IPS-15b (cell line): ENCODE results near the gene ROPN1L.

Experiments
- H3K27me3 ChIP-seq: one replicate; pipeline ENCODE4 v1.6.1; 2013; ENCODE audit warnings: low read length; ENCODE audit not compliant: control insufficient read depth, insufficient read depth
- H3K36me3 ChIP-seq: one replicate; pipeline ENCODE4 v1.6.1; 2013; ENCODE audit warnings: low read length; ENCODE audit not compliant: control insufficient read depth, insufficient read depth
- H3K4me1 ChIP-seq: one replicate; pipeline ENCODE4 v1.6.1; 2013; ENCODE audit warnings: mild to moderate bottlenecking, low read length; ENCODE audit not compliant: control insufficient read depth, insufficient read depth
- H3K4me3 ChIP-seq: one replicate; pipeline ENCODE4 v1.5.1; 2013; ENCODE audit warnings: low read depth, low read length
- H3K9ac ChIP-seq: one replicate; pipeline ENCODE4 v1.6.1; 2013; ENCODE audit warnings: low read depth, mild to moderate bottlenecking, low read length
- H3K9me3 ChIP-seq: one replicate; pipeline ENCODE4 v1.6.1; 2013; ENCODE audit warnings: mild to moderate bottlenecking, low read length; ENCODE audit not compliant: control insufficient read depth, insufficient read depth

ROPN1L gene

GRCh38 chr5:10461904-10462555, 20.4 kb downstream of the ROPN1L start:
- Histone ChIP-seq H3K36me3 (no peaks in the 10 kb centered on the region), H3K27me3 (no peaks in the 10 kb centered on the region), H3K9ac (no peak overlapping the region), H3K4me3 (no peak overlapping the region), H3K9me3 (no peaks in the 10 kb centered on the region), H3K4me1 (no peaks in the 10 kb centered on the region)

DNA sequence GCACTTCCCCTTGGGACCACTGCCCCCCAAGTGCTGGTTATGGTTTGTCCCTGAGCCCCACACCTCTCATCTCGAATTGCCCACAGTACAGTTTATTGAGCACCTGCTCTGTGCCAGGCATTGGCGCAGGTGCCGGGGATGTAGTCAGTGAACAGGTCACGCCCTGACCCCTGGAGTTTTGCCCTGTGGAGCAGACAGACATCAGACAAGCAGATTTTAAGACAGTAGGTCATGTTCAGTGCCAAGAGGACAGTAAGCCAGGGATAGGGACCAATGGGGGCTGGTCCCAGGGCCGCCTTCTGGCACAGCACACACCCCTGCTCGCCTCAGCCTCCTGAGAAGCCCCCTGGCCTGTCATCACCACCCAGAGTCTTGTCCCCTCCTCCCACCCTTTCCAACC, 21.9 kb downstream of the ROPN1L start:
- Histone ChIP-seq H3K9ac (no peak overlapping the region), H3K4me3 (no peak overlapping the region), H3K36me3 (no peaks in the 10 kb centered on the region), H3K9me3 (no peaks in the 10 kb centered on the region), H3K27me3 (no peaks in the 10 kb centered on the region), H3K4me1 (peaks cover 9% of the 10 kb centered on the region)

DNA sequence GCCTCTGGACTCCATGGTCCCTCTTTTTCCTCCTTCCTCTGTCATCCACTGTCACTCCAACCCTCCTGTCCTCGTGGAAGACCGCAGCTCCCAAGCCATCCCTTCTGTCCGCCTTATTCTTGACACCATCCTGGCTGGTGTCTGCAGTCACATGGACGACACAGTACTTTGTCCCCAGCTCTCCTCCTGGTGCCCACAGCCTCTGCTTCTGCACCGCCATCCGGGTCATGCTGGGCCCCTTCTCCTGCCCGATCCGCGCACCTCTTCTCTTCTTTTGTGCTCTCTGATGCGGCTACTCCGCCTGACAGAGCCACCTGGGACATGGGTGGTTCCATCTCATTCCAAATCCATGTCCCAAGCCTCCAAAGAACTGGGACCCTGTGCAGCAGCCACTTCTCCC, 22.5 kb downstream of the ROPN1L start:
- no peaks in the 10 kb centered on the region for H3K27me3 ChIP-seq
- no peaks in the 10 kb centered on the region for H3K36me3 ChIP-seq
- no peak overlapping the region for H3K9ac ChIP-seq
- no peaks in the 10 kb centered on the region for H3K9me3 ChIP-seq
- no peak overlapping the region for H3K4me3 ChIP-seq
- H3K4me1 ChIP-seq: peaks cover 9% of the 10 kb centered on the region

DNA sequence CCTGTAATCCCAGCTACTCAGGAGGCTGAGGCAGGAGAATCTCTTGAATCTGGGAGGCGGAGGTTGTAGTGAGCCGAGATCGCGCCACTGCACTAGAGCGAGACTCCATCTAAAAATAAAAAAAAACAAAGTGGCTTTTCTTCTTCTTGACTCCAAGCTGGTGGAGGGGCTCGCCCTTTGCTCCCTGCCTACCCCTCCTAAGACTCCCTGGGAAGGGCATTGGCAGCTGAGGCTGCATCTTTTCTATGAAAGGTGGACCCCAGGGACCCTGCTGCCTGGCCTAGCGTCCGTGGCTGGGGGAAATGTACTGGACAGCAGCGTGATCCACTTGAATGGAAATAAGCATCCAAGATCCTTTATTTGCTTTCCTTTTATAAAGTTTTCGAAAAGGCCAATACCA, 24.0 kb downstream of the ROPN1L start:
- Histone ChIP-seq H3K27me3 (no peaks in the 10 kb centered on the region), H3K4me3 (no peak overlapping the region), H3K9me3 (no peaks in the 10 kb centered on the region), H3K4me1 (peaks cover 9% of the 10 kb centered on the region), H3K36me3 (no peaks in the 10 kb centered on the region), H3K9ac (no peak overlapping the region)

- Histone ChIP-seq H3K36me3 (no peaks in the 10 kb centered on the region), H3K4me1 (peaks cover 9% of the 10 kb centered on the region), H3K9me3 (no peaks in the 10 kb centered on the region), H3K27me3 (no peaks in the 10 kb centered on the region), H3K4me3 (no peak overlapping the region), H3K9ac (no peak overlapping the region)
Observed at GRCh38 chr5:10466446-10467073, 24.9 kb downstream of the ROPN1L start.

DNA sequence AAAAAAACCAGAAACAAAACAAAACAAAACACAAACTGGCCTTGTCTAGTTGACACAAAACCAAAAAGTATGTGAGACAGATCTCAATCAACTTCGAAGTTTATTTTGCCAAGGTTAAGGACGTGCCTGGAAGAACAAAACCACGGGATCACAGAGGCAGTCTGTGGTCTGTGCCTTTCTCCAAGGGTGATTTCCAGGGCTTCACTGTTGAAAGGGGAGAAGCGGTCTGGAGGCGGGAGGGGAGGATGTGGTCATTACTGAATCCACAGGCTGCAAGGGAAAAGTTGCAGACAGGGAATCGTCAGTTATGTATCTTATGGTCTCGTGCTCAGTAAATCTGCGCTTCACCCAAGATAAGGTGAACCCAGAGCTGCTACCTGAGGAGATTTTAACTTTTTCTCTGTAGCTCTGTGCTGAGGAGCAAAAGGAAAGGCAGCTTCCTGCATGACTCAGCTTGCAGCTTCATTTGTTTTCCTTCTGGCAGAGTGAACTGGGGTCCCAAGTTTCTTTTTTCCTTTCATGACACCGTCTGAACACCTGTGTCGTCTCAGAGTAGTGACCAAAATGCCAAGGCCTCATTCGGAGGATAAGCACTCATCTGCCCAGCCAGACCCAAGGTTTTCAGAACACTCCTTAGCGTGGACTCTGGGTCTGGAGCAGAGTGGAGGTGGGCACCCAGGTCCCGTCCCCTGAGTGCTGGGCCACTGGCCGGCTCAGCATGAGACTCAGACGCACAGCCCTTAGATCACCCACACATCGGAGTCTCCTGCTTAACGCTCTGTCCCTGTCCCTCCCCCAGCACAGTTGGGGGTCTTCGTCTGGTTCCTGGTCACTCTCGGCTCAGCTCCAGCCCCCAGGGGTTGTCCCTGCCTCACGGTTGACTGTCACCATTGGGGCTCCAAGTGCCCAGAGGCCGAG, 25.9 kb downstream of the ROPN1L start:
- Histone ChIP-seq H3K36me3 (no peaks in the 10 kb centered on the region), H3K9me3 (no peaks in the 10 kb centered on the region), H3K9ac (no peak overlapping the region), H3K27me3 (no peaks in the 10 kb centered on the region), H3K4me1 (peaks cover 9% of the 10 kb centered on the region), H3K4me3 (no peak overlapping the region)

DNA sequence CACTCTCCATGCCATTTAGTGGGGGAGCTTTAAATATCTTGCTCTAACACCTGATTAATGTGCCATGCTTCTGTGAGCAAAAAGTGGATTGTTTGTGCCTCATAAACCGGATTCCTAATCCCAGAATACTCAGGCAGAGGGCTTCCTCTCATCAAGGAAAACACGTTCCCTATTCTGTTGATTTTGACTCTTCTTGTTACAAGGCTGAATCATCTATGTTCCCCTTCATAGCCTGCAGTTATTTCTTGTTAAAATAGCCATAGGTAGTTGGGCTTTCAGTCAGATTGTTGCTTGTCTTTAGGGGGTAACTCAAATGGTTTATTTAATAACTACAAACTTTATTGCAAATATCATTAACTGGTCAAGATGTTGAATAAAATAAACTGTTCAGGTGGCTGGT, 26.6 kb downstream of the ROPN1L start:
- Histone ChIP-seq H3K9me3 (no peaks in the 10 kb centered on the region), H3K4me3 (no peak overlapping the region), H3K36me3 (no peaks in the 10 kb centered on the region), H3K27me3 (no peaks in the 10 kb centered on the region), H3K9ac (no peak overlapping the region), H3K4me1 (peaks cover 9% of the 10 kb centered on the region)

DNA sequence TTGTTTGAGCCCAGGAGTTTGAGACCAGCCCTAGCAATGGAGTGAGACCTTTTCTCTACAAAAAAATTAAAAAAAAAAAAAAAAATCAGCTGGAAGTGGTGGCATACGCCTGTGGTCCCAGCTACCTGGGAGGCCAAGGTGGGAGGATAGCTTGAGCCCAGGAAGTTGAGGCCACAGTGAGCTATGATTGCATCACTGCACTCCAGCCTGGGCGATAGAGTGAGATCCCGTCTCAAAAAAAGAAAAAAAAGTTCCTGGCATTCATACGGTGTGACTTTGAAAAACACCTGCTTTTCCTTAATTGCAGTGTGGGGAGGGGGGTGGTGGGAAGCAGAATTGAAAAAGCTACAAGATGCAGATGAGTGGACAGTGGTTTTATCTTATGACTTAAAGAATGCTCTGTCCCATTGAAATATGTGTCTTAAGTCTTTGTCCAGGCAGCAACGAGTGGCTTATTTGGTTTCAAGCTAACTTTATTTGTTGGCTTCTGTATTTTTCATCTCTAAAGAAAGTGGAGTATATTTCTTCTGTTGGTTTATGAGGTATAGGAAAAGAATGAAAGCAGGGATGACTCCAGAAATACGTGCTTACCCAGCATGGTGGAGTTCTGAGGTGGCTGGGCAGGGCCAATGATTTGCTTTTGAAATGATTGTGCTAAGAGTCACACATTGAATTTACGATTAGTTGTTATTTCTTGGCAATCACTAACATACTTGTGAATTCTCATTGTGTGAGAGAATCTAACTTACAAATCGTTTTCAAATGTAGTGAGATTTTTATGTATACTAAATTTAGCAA, 27.8 kb downstream of the ROPN1L start:
- no peak overlapping the region for H3K9ac ChIP-seq
- peaks cover 9% of the 10 kb centered on the region for H3K4me1 ChIP-seq
- no peaks in the 10 kb centered on the region for H3K27me3 ChIP-seq
- no peaks in the 10 kb centered on the region for H3K9me3 ChIP-seq
- H3K4me3 ChIP-seq: no peak overlapping the region
- H3K36me3 ChIP-seq: no peaks in the 10 kb centered on the region

DNA sequence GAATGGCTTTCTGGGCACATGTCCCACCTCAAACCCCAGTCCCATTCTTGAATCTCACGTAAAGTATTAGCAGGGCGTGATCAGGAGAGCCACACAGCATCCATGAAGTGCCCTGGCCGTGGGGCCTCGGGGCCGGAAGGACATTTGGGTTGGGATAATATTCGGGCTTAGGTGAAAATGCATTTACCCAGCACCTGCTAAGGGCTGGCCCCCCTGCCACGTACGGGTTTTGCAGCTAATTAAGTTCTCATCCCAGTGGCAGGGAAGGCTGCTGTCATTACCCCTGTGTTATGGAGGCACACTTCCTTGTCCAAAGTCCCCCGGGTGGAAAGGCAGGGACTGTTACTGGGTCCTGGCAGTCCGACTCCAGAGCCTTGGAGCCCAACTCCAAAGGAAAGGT, 29.0 kb downstream of the ROPN1L start:
- no peak overlapping the region for H3K4me3 ChIP-seq
- H3K36me3 ChIP-seq: no peaks in the 10 kb centered on the region
- H3K9ac ChIP-seq: no peak overlapping the region
- no peaks in the 10 kb centered on the region for H3K27me3 ChIP-seq
- peaks cover 9% of the 10 kb centered on the region for H3K4me1 ChIP-seq
- H3K9me3 ChIP-seq: no peaks in the 10 kb centered on the region

DNA sequence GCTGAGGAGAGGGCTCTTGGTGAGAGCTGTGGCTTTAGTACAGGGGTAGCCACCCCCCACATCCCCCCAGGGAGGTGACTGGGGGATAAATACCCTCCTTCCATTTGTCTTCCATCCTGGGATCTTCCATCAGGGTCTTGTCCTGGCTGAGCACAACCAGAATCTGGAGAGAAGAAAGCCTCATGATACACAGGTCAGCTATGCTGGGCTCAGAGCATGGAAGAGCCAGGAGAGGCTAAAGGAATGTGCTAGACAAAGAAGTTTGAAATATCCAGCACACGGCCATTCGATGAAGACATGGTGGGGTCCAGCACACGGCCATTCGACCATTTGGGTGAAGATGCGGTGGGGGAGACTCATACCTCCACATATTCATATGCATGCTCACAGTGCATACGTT, 30.0 kb downstream of the ROPN1L start:
- Histone ChIP-seq H3K9ac (no peak overlapping the region), H3K9me3 (no peaks in the 10 kb centered on the region), H3K4me1 (peaks cover 9% of the 10 kb centered on the region), H3K27me3 (peaks cover 3% of the 10 kb centered on the region), H3K36me3 (no peaks in the 10 kb centered on the region), H3K4me3 (no peak overlapping the region)

GRCh38 chr5:10474521-10475075, 32.9 kb downstream of the ROPN1L start:
- Histone ChIP-seq H3K9ac (no peak overlapping the region), H3K4me3 (no peak overlapping the region), H3K36me3 (no peaks in the 10 kb centered on the region), H3K27me3 (peaks cover 5% of the 10 kb centered on the region), H3K9me3 (no peaks in the 10 kb centered on the region), H3K4me1 (no peaks in the 10 kb centered on the region)
